Stimulated activated CD8-positive, alpha-beta memory T cell treated with anti-CD3 and anti-CD28 coated beads, Interleukin-7, amount 100 ng/mL, for 1 hour (primary cell): Measurements from ENCODE around the gene METTL9.
"Not testable (repeated sequence)": the region's sequence is repeated elsewhere in the genome, so short reads cannot be mapped to it uniquely, and the experiment has no call there.

ENCODE experiments used
- DNase-seq, 2 donors: peaks; one replicate each; pipeline ENCODE4 v3.0.0-alpha.2; 2020; ENCODE audit warnings: low read depth in 2 of 2

METTL9 gene

DNA sequence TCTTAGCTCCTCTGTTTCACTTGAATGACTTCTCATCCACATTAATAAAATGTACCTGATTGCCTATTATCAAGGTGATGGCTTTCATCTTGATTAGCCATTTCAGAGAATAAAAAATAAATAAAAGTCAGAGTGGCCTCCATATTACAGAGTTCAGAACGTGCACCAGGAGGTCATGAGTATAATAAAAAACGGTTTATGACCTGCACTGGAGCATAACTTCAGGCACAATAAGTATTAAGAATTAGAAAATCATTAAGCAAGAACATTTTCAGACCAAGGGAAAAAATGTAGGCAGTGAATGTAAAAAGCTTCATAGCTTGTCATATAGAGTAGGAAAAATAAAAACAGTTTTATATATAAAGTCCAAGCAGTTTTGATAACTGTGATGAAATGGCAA, 11.4 kb downstream of the METTL9 start:
- DNase-seq, result no peak

DNA sequence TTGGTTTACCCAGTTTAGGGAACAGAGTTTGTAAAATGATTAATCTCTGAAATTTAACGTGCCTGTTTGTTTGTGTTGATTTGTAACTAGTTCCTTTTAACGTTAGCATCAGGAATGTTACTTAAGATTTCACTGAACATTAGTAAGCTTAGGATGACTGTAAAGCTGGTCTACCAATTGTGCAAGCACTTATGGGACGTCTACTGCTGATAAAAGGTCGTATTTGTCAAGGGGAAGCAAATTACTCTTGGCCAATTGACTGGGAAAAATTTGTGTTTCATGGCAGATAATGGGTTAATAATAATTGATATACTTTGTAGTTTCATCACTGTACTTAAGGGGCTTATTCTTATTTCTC, 11.8 kb downstream of the METTL9 start:
- no peak for DNase-seq

DNA sequence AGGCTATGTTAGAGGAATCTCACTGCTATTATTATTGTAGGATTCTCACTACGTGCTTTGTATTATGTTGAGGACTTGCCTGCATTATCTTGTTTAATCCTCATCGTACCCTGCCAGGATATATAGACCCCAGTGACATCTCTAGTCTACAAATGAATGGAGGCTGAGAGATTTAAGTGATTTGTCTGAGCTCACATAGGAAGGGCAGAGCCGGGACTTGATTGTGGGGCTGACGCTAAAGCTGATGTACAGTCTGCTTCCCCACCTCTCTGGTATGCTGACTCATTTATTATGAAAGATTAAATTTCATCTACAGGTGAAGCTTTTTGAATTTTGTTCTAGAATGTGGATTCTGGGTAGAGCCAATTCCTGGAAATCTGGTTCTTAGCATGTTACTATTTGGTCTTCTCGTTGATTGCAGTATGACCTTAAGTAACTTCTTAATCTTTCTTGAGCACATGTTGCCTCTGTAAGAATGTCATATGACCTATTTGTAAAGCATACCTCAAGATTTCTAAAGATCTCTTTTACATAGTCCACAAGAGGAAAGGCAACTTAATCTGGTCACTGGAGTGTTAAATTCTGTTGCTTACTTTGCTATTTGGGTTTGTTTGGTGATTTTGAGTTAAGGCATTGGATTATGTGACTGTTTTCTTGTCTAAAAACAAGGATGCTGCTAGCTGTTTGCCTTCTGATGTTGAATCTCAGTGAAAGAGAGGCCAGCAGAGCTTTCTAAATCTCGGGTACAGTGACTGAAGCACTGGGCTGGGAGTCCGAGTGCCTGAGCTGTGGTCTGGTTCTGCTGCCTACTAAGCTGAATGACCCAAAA, 12.4 kb downstream of the METTL9 start:
- no peak for DNase-seq

DNA sequence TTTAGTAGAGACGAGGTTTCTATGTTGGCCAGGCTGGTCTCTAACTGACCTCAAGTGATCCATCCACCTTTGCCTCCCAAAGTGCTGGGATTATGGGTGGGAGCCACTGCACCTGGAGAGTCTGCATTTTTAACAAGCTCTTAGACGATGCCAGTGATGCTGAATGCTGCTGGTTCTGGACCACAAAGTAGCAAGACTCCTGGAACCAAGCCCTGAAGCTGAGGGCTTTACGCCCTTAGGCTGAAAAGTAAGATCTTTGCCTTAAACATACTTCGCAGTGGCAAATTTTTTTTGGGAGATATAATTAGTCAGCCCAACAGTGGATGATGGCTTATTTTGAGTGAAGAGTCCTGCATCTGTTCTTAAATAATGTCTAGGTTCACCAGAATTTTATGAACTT, 14.0 kb downstream of the METTL9 start:
- DNase-seq, result no peak

DNA sequence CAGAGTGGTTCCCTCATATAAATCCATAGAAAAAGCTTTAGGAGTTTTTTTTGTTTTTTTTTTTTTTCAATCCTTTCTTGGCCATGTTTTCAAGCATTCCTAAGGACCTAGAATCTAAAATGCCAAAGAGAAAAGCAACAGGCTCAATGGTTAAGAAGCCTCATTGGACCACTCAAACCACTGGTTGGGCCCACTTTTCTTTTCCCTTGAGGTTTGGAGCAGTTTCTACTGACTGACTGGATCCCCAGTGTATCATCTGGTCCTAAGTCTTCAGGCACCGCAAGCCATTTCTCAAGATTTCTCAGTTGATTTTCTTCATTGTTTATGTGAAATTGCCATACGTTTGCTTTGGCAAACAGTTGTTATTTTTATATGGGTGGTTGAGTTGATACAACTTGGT, 14.4 kb downstream of the METTL9 start:
- DNase-seq, result no peak

DNA sequence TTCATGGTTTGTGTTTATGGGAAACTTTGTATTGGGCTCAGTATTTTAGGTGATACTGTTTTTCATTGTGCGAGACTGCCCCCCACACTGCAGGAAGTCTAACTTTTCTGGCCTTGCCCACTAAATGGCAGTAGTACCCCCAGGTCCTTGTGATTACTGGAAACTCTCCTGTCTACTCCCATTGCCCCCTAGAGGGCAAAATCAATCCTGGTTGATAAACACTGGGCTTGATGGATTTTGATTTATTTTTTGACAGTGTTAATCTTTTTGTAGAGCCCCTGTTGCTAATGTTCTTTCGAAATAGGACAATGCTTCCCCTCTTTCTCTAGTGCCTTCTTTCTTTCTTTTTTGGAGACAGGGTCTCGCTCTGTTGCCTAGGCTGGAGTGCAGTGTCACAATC, 15.5 kb downstream of the METTL9 start:
- DNase-seq, result no peak

DNA sequence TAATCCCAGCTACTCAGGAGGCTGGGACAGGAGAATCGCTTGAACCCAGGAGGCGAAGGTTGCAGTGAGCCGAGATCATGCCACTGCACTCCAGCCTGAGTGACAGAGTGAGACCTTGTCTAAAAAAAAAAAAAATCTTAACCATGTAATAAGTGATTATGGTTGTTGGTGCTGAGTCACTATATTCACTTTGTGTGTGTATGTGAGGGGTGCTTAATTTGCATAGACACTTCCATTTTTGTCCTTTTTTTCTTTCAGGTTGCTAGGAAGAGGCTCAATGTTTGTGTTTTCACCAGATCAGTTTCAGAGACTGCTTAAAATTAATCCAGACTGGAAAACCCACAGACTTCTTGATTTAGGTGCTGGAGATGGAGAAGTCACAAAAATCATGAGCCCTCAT, 18.2 kb downstream of the METTL9 start:
- no peak for DNase-seq

GRCh38 chr16:21618281-21618680, 18.9 kb downstream of the METTL9 start:
- DNase-seq, result no peak

- no peak for DNase-seq
These were observed 20.5 kb downstream of the METTL9 start for GRCh38 chr16:21619765-21620425.

- DNase-seq, result no peak
These were observed 21.2 kb downstream of the METTL9 start for GRCh38 chr16:21620592-21620991.

GRCh38 chr16:21622545-21622944, 23.2 kb downstream of the METTL9 start:
- DNase-seq, result no peak

DNA sequence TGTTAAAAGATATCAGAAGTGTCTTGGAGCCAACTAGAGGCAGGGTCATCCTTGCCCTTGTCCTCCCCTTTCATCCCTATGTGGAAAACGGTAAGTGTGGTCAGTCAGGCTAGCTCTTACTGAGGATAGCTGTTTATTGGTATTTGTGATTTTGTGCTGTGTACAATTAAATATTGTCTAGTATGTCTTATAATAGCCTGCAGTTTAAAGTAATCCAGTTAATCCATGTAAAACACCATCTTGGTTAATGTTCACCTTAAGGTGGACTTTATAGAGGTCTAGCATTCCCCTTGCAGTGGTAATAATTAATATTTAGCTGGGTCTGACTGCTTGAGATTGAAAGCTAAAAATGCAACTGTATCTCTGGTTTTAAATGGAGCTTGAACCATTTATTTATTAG, 25.6 kb downstream of the METTL9 start:
- DNase-seq, result no peak

- no peak for DNase-seq
These were observed 27.4 kb downstream of the METTL9 start for GRCh38 chr16:21626659-21627277.

- no peak for DNase-seq
These were observed 28.8 kb downstream of the METTL9 start for GRCh38 chr16:21628121-21628726.

DNA sequence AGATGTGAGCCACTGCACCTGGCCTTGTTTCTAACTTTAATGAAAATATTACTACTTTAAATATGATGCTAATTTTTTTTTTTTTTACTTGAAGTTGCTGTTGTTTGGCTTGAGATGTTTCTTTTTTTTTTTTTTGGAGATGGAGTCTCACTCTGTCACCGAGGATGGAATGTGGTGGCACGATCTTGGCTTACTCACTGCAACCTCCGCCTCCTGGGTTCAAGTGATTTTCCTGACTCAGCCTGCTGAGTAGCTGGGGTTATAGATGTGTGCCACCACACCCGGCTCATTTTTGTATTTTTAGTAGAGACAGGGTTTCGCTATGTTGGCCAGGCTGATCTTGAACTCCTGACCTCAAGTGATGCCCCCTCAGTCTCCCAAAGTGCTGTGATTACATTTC, 29.4 kb downstream of the METTL9 start:
- DNase-seq, result no peak

DNA sequence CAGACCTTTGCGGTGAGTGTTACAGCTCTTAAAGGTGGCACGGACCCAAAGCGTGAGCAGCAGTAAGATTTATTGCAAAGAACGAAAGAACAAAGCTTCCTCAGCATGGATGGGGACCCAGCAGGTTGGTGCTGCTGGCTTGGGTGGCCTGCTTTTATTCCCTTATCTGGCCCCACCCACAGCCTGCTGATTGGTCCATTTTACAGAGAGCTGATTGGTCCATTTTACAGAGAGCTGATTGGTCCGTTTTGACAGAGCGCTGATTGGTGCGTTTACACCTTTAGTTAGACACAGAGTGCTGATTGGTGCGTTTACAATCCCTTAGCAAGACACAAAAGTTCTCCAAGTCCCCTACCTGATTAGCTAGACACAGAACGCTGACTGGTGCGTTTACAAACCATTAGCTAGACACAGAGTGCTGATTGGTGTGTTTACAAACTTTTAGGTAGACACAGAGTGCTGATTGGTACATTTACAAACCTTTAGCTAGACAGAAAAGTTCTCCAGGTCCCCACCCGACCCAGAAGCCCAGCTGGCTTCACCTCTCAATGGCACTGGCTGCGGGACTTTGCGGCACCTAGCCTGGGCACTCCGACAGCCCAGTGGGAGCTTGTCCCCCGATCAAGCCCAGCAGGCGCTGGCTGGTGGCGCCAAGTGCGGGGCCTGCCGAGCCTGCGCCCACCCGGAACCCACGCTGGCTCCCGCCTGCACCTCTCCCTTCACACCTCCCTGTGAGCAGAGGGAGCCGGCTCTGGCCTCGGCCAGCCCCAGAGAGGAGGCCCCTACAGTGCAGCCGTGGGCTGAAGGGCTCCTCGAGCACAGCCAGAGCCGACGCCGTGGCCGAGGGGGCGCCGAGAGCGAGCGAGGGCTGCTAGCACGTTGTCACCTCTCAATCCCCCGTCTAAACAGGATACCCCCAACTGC, 30.5 kb downstream of the METTL9 start:
- DNase-seq, result not testable (repeated sequence)

- not testable (repeated sequence) for DNase-seq
These were observed 31.5 kb downstream of the METTL9 start for GRCh38 chr16:21630866-21631265.

GRCh38 chr16:21631376-21631775, 32.0 kb downstream of the METTL9 start:
- not testable (repeated sequence) for DNase-seq

DNA sequence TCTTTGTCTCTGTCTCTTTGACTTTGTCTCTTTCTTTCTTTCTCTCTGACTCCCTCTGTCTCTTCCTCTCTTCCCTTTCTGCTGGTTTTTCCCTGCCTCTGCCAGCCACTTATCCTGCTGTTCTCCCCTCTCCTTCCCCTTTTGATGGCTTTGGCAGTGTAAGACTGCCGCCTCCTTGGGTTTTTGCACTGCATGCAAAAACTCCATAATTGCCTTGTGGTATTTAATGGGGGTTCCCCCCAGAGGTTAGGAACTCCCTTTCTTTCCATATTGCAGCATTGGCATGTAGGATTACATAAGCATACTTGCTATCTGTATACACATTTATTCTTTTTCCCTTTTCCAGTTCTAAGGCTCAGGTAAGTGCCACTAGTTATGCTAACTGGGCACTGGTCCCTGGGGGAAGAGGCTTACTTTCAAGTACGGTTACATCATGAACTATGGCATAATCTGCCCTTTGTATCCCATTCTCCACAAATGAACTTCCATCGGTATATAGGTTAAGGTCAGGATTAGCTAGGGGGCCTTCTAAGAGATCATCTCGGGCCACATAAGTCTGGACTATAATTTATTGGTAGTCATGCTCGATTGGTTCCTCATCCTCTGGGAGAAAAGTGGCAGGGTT, 32.7 kb downstream of the METTL9 start:
- not testable (repeated sequence) for DNase-seq

DNA sequence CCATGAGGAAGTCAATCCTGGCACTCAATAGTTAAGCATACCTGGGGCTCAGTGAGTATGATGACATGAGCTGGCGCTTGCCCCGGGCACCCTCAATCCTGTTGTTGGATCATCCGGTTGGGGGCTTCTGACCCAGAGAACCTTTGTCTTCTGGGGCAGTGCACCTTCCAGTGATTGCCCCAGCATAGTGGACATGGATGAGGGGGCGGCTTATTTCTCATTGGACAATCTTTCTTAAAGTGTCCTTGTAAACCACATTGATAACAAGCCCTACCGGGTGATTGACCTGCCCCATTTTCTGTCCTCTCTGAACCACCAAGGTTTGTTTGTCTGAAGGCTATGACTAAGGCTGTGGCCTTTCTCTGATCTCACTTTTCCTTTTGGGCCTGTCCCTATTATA, 34.8 kb downstream of the METTL9 start:
- DNase-seq, result no peak

- DNase-seq, result not testable (repeated sequence)
These were observed 36.3 kb downstream of the METTL9 start for GRCh38 chr16:21635694-21636093.
